Suprapubic skin (tissue), 4 donors: Measurements from ENCODE around the gene AKAP12. TPM values are rescaled to one million over a fixed set of nuclear protein-coding genes. Genes with fewer than 3 reads are reported as not detected.

Experiments
- DNase-seq, 2 donors: peaks; one replicate each; pipeline ENCODE4 v3.0.0-alpha.2; 2019; ENCODE audit warnings: low spot score in 2 of 2
- H3K27ac ChIP-seq: fragments of 200-600 bp; sonication (generic); one replicate; pipeline ENCODE4 v1.5.1; 2019
- H3K27me3 ChIP-seq: fragments of 200-600 bp; sonication (generic); one replicate; pipeline ENCODE4 v1.5.1; 2019
- H3K36me3 ChIP-seq: fragments of 200-600 bp; sonication (generic); one replicate; pipeline ENCODE4 v1.5.1; 2019
- H3K4me1 ChIP-seq: fragments of 200-600 bp; sonication (generic); one replicate; pipeline ENCODE4 v1.5.1; 2019
- H3K4me3 ChIP-seq: fragments of 200-600 bp; sonication (generic); one replicate; pipeline ENCODE4 v1.5.1; 2019; ENCODE audit warnings: mild to moderate bottlenecking
- H3K9me3 ChIP-seq: fragments of 200-600 bp; sonication (generic); one replicate; pipeline ENCODE4 v1.5.1; 2019
- EP300 ChIP-seq: sonication (generic); formaldehyde crosslinking; IDR thresholded peaks from one replicate; pipeline ENCODE4 v1.6.1; 2017; ENCODE audit warnings: antibody characterized with exemption
- POLR2A ChIP-seq, 2 donors: fragments of 450-650 bp; IDR thresholded peaks; one replicate each; pipeline ENCODE4 v1.6.1; 2017; ENCODE audit warnings: antibody characterized with exemption in 2 of 2, mild to moderate bottlenecking in 2 of 2, moderate library complexity in 2 of 2
- POLR2AphosphoS5 ChIP-seq, 3 donors: sonication (generic); formaldehyde crosslinking; IDR thresholded peaks; one replicate each; pipeline ENCODE4 v1.6.1; 2017; ENCODE audit warnings: antibody characterized with exemption in 3 of 3
- WGBS: methylation state at CpG from one replicate; pipeline ENCODE4 v1.1.5; 2018; 5-methylcytosine and 5-hydroxymethylcytosine counted together
- total RNA-seq, 4 donors: library from RNA; depleted of rRNA; stranded (reverse); fragments of >200 nt; gene quantifications; one replicate each; pipeline ENCODE4 v1.1.0, GENCODE V29; 2016
- TF ChIP-seq, protein P1 (sequence below), 2 donors: fragments of 200-600 bp in 1 of 2; fragments of 450-650 bp in 1 of 2; sonication (generic) in 1 of 2; IDR thresholded peaks; one replicate each; pipeline ENCODE4 v1.5.1; 2016 to 2019; ENCODE audit warnings: antibody characterized with exemption in 2 of 2, mild to moderate bottlenecking in 1 of 2, moderate library complexity in 1 of 2

AKAP12 gene
- total RNA-seq, 4 donors from 2014 or later, result 7.2 to 20.1 (median 11.9) TPM

DNA sequence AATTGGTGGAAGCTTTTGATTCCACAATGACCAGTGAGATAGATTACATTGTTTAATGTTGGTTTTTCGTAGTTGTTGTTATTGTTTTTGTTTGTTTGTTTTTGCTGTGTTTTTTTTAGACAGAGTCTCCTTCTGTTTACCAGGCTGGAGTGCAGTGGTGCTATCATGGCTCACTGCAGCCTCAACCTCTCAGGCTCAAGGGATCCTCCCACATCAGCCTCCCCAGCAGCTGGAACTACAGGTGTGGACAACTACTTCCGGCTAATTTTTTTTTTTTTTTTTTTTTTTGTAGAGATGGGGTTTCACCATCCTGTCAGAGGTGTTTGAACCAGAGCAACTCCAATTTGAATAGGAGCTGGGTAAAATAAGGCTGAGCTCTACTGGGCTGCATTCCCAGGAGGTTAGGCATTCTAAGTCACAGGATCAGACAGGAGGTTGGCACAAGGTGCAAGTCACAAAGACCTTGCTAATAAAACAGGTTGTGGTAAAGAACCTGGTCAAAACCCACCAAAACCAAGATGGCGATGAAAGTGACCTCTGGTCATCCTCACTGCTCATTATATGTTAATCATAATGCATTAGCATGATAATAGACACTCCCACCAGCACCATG is 10.9 kb upstream of the AKAP12 start:
- H3K27ac ChIP-seq, result no peak overlapping the region
- WGBS, result 83% methylated on average over 3 of the region's 3 CpGs
- no peak for TF ChIP-seq POLR2AphosphoS5 (IDR thresholded peaks at IDR 0.05)
- TF ChIP-seq POLR2A (IDR thresholded peaks at IDR 0.05), result no peak
- no peak for TF ChIP-seq EP300
- TF ChIP-seq, protein P1, sequence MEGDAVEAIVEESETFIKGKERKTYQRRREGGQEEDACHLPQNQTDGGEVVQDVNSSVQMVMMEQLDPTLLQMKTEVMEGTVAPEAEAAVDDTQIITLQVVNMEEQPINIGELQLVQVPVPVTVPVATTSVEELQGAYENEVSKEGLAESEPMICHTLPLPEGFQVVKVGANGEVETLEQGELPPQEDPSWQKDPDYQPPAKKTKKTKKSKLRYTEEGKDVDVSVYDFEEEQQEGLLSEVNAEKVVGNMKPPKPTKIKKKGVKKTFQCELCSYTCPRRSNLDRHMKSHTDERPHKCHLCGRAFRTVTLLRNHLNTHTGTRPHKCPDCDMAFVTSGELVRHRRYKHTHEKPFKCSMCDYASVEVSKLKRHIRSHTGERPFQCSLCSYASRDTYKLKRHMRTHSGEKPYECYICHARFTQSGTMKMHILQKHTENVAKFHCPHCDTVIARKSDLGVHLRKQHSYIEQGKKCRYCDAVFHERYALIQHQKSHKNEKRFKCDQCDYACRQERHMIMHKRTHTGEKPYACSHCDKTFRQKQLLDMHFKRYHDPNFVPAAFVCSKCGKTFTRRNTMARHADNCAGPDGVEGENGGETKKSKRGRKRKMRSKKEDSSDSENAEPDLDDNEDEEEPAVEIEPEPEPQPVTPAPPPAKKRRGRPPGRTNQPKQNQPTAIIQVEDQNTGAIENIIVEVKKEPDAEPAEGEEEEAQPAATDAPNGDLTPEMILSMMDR (IDR thresholded peaks at IDR 0.05), result no peak

DNA sequence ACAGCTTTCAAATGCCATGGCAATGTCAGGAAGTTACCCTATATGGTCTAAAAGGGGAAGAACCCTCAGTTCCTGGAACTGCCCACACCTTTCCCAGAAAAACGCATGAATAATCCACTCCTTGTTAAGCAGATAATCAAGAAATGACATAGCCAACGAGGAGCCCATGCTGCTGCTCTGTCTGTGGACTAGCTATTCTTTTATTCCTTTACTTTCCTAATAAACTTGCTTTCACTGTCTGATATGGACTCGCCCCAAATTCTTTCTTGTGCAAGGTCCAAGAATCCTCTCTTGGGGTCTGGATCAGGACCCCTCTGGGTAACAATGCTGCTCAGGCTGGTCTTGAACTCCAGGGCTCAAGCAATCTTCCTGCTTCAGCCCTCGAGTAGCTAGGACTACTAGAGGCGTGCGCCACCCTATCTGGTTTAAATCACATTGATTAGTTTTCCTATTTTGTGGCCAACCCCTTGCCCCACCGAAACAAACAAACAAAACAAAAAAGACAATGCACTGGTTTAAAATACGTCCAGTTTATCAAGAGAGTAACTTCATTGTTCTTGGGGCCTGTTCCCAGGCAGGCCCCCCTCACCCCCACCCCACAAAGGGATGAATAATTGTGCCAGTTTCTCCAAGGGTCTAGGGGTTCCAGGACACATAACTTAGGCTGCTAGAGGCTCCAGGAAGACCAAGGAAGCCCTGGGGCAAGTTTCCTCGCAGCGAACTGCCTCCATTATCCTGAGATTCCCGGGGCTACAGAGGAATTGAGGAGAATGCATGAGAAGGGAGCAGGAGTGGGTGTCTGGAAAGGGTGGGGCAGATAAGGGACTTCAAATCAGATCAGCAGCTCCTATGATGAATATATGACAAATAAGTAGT is 10.1 kb upstream of the AKAP12 start:
- TF ChIP-seq, protein P1 (IDR thresholded peaks at IDR 0.05), result no peak
- no peak for TF ChIP-seq POLR2A (IDR thresholded peaks at IDR 0.05)
- TF ChIP-seq POLR2AphosphoS5 (IDR thresholded peaks at IDR 0.05), result no peak
- TF ChIP-seq EP300, result no peak
- Histone ChIP-seq H3K9me3 (no peaks in the 10 kb centered on the region), H3K27ac (no peak overlapping the region), H3K4me1 (no peaks in the 10 kb centered on the region), H3K27me3 (no peaks in the 10 kb centered on the region), H3K4me3 (no peak overlapping the region), H3K36me3 (no peaks in the 10 kb centered on the region)
- no peak for DNase-seq
- WGBS, result 75% methylated on average over 11 of the region's 11 CpGs

More for the DNA sequence above, 10.9 kb upstream of the AKAP12 start:
- no peaks in the 10 kb centered on the region for H3K4me1 ChIP-seq
- H3K4me3 ChIP-seq, result no peak overlapping the region
- no peaks in the 10 kb centered on the region for H3K9me3 ChIP-seq
- DNase-seq, result no peak
- H3K36me3 ChIP-seq, result no peaks in the 10 kb centered on the region
- H3K27me3 ChIP-seq, result no peaks in the 10 kb centered on the region

DNA sequence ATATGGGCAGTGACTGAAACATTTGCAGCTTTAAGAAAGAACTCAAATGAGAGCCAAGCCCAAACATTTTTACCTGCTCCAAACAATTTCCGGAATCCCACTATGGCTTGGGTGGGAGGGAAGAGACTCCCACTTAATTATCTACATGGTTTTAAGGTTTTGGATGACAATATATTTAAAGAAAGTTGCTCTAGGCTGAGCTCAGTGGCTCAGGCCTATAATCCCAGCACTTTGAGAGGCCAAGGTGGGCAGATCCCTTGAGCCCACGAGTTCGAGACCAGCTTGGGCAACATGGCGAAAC is 9.5 kb upstream of the AKAP12 start:
- DNase-seq, result no peak
- WGBS, result 87% methylated on average over 4 of the region's 4 CpGs
- H3K27me3 ChIP-seq, result no peaks in the 10 kb centered on the region
- H3K9me3 ChIP-seq, result no peaks in the 10 kb centered on the region
- no peak for TF ChIP-seq POLR2A (IDR thresholded peaks at IDR 0.05)
- TF ChIP-seq, protein P1 (IDR thresholded peaks at IDR 0.05), result no peak
- no peak for TF ChIP-seq EP300
- TF ChIP-seq POLR2AphosphoS5 (IDR thresholded peaks at IDR 0.05), result no peak
- H3K36me3 ChIP-seq, result no peaks in the 10 kb centered on the region
- H3K4me3 ChIP-seq, result no peak overlapping the region
- H3K27ac ChIP-seq, result no peak overlapping the region
- H3K4me1 ChIP-seq, result no peaks in the 10 kb centered on the region

DNA sequence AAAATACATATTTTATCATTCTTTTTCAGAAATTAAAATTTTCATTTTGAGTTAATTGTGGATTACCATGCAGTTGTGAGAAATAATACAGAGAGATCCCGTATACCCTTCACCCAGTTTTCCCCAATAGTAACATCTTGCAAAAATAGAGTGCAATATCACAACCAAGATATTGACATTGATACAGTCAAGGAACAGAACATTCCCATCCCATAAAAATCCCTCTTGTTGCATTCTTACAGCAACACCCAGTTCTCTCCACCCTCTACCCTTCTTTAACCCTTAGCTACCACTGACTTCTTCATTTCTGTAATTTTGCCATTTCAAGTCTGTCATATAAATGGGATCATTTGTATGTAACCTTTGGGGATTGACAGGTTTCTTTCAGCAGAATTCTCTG is 6.9 kb upstream of the AKAP12 start:
- Histone ChIP-seq H3K36me3 (no peaks in the 10 kb centered on the region), H3K9me3 (no peaks in the 10 kb centered on the region), H3K4me1 (no peaks in the 10 kb centered on the region), H3K27me3 (no peaks in the 10 kb centered on the region), H3K27ac (no peak overlapping the region), H3K4me3 (no peak overlapping the region)
- TF ChIP-seq, protein P1 (IDR thresholded peaks at IDR 0.05), result no peak
- TF ChIP-seq EP300 (no peak), POLR2A (IDR thresholded peaks at IDR 0.05) (no peak), POLR2AphosphoS5 (IDR thresholded peaks at IDR 0.05) (no peak)
- 80% methylated on average over 1 of the region's 1 CpG for WGBS
- no peak for DNase-seq

DNA sequence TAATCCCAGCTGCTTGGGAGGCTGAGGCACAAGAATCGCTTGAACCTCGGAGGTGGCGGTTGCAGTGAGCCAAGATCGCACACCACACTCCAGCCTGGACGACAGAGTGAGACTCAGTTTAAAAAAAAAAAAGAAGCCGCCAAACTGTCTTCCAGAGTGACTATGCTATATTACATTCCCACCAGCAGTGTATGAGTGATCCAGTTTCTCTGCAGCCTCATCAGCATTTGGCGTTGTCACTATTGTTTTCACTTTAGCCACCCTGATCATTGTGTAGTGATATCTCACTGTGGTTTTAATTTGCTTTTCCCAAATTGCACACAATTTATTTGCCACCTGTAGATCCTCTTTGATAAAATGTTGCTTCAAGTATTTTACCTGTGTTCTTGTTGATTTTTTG is 6.0 kb upstream of the AKAP12 start:
- Histone ChIP-seq H3K36me3 (no peaks in the 10 kb centered on the region), H3K4me1 (no peaks in the 10 kb centered on the region), H3K27me3 (no peaks in the 10 kb centered on the region), H3K27ac (no peak overlapping the region), H3K9me3 (no peaks in the 10 kb centered on the region), H3K4me3 (no peak overlapping the region)
- TF ChIP-seq, protein P1 (IDR thresholded peaks at IDR 0.05), result no peak
- TF ChIP-seq POLR2A (IDR thresholded peaks at IDR 0.05) (no peak), POLR2AphosphoS5 (IDR thresholded peaks at IDR 0.05) (no peak), EP300 (no peak)
- no peak for DNase-seq
- 93% methylated on average over 7 of the region's 7 CpGs for WGBS
